NCI-H1436 treated with DMSO at 0.1 percent for 48 hours (cell line): ENCODE data around the gene KIF5A.
"Not testable (repeated sequence)": the region's sequence is repeated elsewhere in the genome, so short reads cannot be mapped to it uniquely, and the experiment has no call there.

ENCODE experiments used
- DNase-seq: peaks from one replicate; lab custom pipeline; 2025; lab: John Stamatoyannopoulos, UW

The KIF5A gene

GRCh38 chr12:57584050-57584449 lies 34.2 kb downstream of the KIF5A start:
- DNase-seq = no peak

DNA sequence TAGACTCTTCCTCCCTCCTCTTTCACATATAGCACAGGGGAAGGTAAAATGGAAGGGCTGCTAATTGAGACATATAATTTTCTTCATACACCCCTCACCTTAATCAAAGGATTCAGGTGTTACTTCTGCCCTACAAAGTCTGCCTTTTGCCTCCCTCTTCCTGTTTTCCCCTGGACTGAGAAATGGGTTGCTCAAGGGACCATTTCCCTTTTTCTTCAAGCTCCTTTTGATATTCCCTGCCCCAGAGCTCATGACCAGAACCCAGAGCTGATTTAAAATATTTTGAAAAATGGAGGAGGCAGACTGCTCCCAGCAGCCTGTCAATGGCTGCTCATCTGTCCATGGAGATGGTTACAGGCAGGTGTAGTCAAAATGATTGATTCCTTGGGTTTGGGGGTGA lies 34.8 kb downstream of the KIF5A start:
- DNase-seq = no peak

GRCh38 chr12:57585156-57585555 lies 35.3 kb downstream of the KIF5A start:
- DNase-seq = no peak

DNA sequence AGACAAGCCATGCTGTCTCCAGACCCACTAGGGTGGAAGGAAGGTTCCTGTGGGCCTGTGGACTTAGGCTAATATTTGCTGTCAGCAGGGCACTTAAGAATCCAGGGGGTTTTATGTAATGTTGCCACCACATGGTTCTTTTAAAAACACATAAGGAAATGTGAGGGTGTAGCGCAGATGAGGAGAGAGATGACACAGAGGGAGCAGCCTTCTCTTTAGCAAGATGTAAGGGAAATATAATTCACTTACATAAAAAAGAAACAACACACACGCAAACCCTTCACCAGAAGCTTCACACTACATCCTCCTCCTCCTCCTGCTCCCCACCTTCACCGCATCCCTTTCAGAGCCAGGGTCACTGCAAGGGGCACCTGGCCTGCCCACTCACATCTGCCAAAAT lies 36.3 kb downstream of the KIF5A start:
- no peak for DNase-seq

- DNase-seq = no peak
Observed at GRCh38 chr12:57586832-57587429, 37.1 kb downstream of the KIF5A start.

DNA sequence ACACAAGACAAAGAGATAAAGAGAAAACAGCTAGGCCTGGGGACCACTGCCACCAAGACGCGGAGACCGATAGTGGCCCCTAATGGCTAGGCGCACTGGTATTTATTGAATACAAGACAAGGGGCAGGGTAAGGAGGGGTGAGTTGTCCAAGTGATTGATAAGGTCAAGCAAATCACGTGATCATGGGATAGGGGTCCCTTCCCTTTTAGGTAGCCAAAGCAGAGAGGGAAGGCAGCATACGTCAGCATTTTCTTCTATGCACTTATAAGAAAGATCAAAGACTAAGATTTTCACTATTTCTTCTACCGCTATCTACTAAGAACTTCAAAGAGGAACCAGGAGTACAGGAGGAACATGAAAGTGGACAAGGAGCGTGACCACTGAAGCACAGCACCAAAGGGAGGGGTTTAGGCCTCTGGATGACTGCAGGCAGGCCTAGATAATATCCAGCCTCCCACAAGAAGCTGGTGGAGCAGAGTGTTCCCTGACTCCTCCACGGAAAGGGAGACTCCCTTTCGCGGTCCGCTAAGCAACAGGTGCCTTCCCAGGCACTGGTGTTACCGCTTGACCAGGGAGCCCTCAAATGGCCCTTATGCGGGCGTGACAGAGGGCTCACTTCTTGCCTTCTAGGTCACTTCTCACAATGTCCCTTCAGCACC lies 39.2 kb downstream of the KIF5A start:
- DNase-seq = not testable (repeated sequence)

- DNase-seq = no peak
Observed at GRCh38 chr12:57590479-57590863, 40.6 kb downstream of the KIF5A start.

- DNase-seq = no peak
Observed at GRCh38 chr12:57590864-57591781, 41.3 kb downstream of the KIF5A start, which contains the start of gene PIP4K2C. TSS of gene PIP4K2C (plus strand) at chr12:57591192. CDS start at chr12:57591290, 98 bp downstream.

DNA sequence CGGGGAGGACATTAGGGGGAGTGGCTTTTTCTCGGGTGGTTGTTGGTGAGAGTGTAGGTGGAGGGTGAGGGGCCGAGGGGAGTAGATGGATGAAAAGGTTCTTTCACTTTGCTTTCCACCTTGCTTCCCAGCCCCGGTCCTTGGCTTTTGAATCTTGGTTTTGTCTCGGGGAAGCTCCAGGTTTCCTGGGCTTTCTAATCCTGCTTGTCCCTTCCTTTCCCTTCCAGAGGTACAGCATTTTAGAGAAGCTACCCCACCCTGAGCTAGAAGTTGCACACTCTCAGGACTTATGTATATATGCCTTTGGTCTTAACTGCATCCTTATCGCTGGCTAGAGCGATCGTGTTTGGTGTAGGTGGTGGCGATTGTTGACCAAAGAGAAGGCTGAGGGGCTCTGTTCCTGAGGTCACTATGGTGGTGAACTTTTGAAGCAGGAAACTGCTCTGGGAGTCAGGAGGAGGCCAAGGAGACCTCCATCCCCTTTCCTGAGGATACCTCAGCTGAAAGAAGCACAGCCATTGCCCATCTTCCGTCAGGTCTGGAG lies 42.0 kb downstream of the KIF5A start:
- no peak for DNase-seq

DNA sequence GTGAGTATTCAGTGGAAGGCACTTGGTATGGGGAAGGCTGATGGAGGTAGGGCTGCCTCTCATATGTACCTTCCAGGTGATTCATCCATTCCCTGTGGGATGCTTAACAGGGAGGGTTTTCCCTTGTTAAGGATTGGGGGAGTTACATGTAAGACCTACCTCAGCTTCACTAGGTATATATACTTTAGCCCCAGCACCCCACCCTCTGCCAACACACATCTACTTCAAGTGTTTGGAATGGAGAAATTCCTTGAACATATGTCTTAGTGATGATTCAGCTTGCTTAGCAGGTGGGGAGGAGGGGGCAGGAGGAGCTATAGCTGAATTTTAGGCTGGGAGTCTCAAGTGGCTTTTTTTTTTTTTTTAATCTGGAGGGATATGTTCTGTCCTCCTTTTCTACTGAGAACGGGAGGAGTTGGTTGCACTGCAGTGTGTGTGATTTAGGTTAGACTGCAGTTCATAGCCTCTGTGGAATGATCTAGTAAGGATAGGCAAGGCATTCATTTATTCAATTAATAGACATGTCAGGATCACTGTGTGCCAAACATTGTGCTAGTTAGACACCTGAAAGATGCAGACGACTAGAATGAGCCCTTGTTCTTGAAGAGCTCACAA lies 42.8 kb downstream of the KIF5A start:
- DNase-seq = no peak

DNA sequence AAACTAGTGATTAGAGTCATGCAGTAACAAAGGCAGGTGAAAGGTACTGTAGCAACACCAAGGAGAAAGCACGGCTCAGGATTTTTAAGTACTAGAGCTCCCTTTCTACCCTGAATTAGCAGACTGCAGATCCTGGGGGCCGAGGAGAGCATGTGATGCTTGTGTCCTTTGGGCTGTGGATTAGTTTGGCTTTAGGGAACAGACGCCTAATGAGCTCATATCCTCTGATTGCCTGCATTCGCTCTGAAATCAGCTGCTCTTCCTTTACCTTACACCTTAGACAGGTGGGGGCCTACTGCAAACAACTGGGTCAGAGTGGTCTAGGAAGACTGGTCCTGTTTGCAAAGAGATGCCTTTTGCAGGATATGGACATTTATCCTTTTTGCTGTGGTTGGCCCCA lies 43.3 kb downstream of the KIF5A start:
- no peak for DNase-seq

GRCh38 chr12:57600395-57600794 lies 50.6 kb downstream of the KIF5A start:
- DNase-seq = no peak

DNA sequence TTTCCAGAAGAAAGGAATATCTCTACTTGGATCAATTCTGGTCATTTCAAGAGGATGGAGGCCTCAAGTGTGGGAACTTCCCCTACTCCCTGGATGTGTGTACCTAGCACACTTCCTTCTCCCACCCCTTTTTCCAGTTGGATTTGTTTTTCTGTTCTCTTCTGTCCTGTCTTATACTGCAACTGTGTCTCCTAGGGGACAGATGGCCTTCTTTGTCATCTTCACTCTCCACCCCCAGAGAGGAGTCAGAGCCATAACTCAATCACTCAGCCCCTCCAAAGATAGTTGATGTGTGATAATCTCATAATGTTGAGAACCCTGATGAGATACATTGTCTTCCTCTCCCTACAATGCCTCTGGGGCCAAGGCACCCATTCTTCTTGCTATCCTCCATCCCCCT lies 52.7 kb downstream of the KIF5A start:
- DNase-seq = no peak

DNA sequence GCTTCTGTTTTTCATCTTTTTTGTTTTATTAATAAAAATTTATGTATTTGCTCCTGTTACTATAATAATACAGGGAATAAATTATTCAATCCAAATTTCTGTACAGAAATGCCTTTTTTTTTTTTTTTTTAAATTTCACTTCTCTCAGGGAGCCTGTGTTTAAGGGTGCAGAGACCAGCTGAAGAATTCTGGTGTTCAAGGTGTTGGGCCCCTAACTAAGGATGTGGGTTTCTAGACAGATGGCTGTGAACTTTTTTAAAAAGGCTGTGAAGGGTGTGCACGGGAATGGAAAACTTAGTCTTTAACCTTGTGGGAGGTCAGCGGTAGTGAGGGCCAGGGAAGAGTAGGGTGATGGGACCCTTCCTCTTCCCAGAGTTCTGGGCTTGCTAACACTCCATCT lies 53.5 kb downstream of the KIF5A start:
- no peak for DNase-seq

DNA sequence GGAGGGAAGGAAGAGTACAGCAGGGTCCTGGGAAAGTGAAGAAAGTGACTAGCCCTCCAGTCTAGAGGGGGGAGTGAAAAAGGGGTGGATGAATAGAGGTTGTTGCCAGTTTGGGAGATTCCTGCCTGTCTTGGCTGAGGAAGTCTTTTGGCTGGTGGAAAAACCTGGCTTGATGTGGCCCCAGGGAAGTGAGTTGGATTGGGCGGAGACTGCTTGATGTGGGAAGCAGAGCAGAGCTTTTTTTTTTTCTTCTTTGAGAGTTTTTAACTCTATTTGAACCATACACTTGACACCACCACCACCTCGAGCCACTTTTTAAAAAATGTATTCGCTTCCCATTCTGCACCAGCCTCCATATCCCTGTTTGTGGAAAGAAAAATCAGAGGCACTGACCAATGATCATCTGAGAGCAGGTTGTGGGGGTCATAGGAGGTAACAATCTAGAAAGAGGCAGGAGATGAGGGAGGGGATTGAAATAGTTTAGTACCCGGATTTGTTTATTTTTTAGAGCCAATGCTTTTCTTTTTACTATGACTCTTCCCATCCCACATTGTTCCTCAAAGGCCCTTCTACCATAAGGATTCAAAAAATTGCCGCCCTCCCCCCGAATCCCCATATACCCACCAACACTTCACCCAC lies 54.1 kb downstream of the KIF5A start:
- DNase-seq = no peak

DNA sequence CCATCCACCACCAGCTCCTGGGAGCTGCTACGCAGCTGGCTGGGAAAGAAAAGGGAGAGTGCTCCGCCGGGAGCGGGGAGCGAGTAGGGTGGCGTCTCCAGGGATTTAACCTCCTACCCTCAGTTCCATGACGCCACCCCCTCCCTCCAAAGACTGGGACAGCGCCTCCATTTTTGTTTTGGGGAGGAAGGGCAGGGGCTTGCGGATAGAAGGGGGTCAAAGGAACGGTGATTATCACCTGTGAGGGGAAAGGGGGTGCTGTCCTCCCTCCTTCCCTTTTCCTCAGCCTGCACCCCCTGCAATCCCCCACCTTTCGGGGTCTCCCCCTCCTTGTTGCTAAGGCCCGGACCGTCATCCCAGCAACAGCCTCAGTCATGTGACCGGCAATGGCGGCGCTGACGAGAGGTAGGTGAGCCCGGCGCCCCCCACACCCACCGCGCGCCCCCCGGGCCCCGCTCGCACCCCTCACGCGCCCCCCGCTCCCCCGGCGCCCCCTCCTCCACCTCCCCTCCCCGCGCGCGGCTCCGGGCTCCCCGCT lies 54.7 kb downstream of the KIF5A start, which contains the start of gene DTX3:
Gene DTX3 (plus strand): TSS at position 371 of the 538 bp plus-strand sequence. CDS start 1,694 bp downstream, outside the sequence.
- DNase-seq = no peak

- no peak for DNase-seq
Observed at GRCh38 chr12:57604992-57605810, 55.4 kb downstream of the KIF5A start.

- DNase-seq = no peak
Observed at GRCh38 chr12:57605811-57606311, 56.0 kb downstream of the KIF5A start.

DNA sequence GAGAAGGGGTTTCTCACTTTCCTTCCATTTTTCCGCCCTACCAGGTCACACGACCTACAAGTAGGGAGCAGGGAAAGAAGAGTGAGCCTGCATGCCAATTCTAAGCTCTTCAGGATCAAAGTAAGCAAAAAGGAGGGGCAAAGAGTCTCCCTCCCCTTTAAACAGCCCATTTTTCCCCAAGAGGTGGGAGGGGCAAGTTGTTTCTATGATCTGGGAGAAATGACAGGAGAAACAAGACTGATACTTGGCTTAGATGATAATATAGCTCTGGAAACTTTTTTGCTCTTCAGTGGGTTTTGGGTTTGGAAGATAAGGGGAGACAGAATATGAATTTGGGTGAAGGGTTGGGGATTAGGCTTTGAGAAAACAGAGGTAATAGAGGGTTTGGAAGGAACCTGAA lies 56.6 kb downstream of the KIF5A start:
- DNase-seq = no peak

- no peak for DNase-seq
Observed at GRCh38 chr12:57606821-57607220, 57.0 kb downstream of the KIF5A start.
